HCT116 (cell line): ENCODE measurements around the gene TOP1. TPM values are rescaled to one million over a fixed set of nuclear protein-coding genes. Genes with fewer than 3 reads are reported as not detected.

Experiments
- ATAC-seq: fragments of 200-7000 bp; cut with Tn5 transposase; 2 replicates; pipeline ENCODE4 v1.9.1; 2020; ENCODE audit warnings: mild to moderate bottlenecking, moderate library complexity
- BruUV-seq: library from RNA; stranded (reverse); fragments of 400-500 nt; replicated peaks from 2 replicates; lab custom pipeline; 2021; lab: Mats Ljungman, UMichigan
- CTCF ChIA-PET: fragments of 300-600 bp; sonication (Branson Sonifier 250); formaldehyde crosslinking; loops from one replicate; lab custom pipeline; 2021; ENCODE audit warnings: antibody characterized with exemption; lab: Charles Lee
- POLR2A ChIA-PET: fragments of 300-600, 350-600 bp; sonication (Branson Sonifier 250); formaldehyde crosslinking; loops from one replicate; lab custom pipeline; 2021; ENCODE audit warnings: antibody characterized with exemption; lab: Charles Lee
- RAD21 ChIA-PET, 2 experiments: fragments of 300-600 bp; sonication (Branson Sonifier 250); formaldehyde crosslinking; loops; one replicate each; lab custom pipeline; 2023; ENCODE audit warnings: low total read pairs in 2 of 2; ENCODE audit not compliant: uncharacterized antibody in 2 of 2, unreplicated experiment in 2 of 2, low non-redundant PET in 1 of 2; lab: Charles Lee
- DNase-seq: peaks from one replicate; pipeline ENCODE4 v3.0.0-alpha.2; 2010; ENCODE audit warnings: low read depth, low spot score
- H2AFZ ChIP-seq: fragments of 200-600 bp; shearing (Covaris generic), sonication (generic); 2 replicates; pipeline ENCODE4 v1.6.1; 2017; ENCODE audit warnings: low read depth, mixed run types, mixed read lengths, antibody characterized with exemption, low read length; ENCODE audit not compliant: poor library complexity, severe bottlenecking
- H3K27ac ChIP-seq: 2 replicates; pipeline ENCODE4 v1.5.1; 2012; ENCODE audit warnings: low read depth, low read length
- H3K27me3 ChIP-seq: fragments of 200-600 bp; sonication (generic); 2 replicates; pipeline ENCODE4 v1.6.1; 2016; ENCODE audit warnings: mixed run types, low read length, mixed read lengths; ENCODE audit not compliant: insufficient read depth
- H3K36me3 ChIP-seq, 2 experiments: fragments of 200-500 bp in 1 of 2; fragments of 200-600 bp in 1 of 2; sonication (Bioruptor generic) in 1 of 2; sonication (generic) in 1 of 2; 2 replicates each; pipeline versions ENCODE4 v1.5.1 to v1.6.1; 2014 to 2016; ENCODE audit warnings: low read length in 2 of 2, inconsistent platforms in 1 of 2, mixed read lengths in 1 of 2, mixed run types in 1 of 2; ENCODE audit not compliant: insufficient read depth in 2 of 2, control insufficient read depth in 1 of 2
- H3K4me1 ChIP-seq, 2 experiments: fragments of 200-600 bp in 1 of 2; sonication (generic) in 1 of 2; 2 replicates each; pipeline versions ENCODE4 v1.5.1 to v1.6.1; 2012 to 2017; ENCODE audit warnings: low read length in 2 of 2, inconsistent platforms in 1 of 2, mild to moderate bottlenecking in 1 of 2, mixed read lengths in 1 of 2, mixed run types in 1 of 2, moderate library complexity in 1 of 2; ENCODE audit not compliant: insufficient read depth in 2 of 2, control insufficient read depth in 1 of 2
- H3K4me2 ChIP-seq: fragments of 200-600 bp; sonication (generic); 2 replicates; pipeline ENCODE4 v1.6.1; 2017; ENCODE audit warnings: mixed run types, low read length, mixed read lengths
- H3K4me3 ChIP-seq, 2 experiments: fragments of 200-600 bp in 1 of 2; sonication (generic) in 1 of 2; replicated peaks in 1 of 2; 2 replicates each; pipeline ENCODE4 v1.5.1; 2011 to 2016; ENCODE audit warnings: low read length in 2 of 2, control low read depth in 1 of 2, low read depth in 1 of 2, mild to moderate bottlenecking in 1 of 2, mixed read lengths in 1 of 2, mixed run types in 1 of 2
- H3K79me2 ChIP-seq: fragments of 200-600 bp; sonication (generic); 2 replicates; pipeline ENCODE4 v1.6.1; 2017; ENCODE audit warnings: mild to moderate bottlenecking, mixed run types, low read length, moderate library complexity, mixed read lengths; ENCODE audit not compliant: insufficient read depth
- H3K9ac ChIP-seq: fragments of 200-600 bp; sonication (generic); 2 replicates; pipeline ENCODE4 v1.6.1; 2016; ENCODE audit warnings: low read length, mixed read lengths
- H3K9me2 ChIP-seq: fragments of 200-600 bp; sonication (generic), shearing (Covaris generic); 2 replicates; pipeline ENCODE4 v1.6.1; 2017; ENCODE audit warnings: mixed run types, mild to moderate bottlenecking, moderate library complexity; ENCODE audit not compliant: insufficient read depth
- H3K9me3 ChIP-seq, 2 experiments: fragments of 200-500 bp in 1 of 2; fragments of 200-600 bp in 1 of 2; sonication (Bioruptor generic) in 1 of 2; sonication (generic) in 1 of 2; 2 replicates each; pipeline ENCODE4 v1.6.1; 2014 to 2017; ENCODE audit warnings: low read length in 2 of 2, mixed read lengths in 2 of 2, inconsistent platforms in 1 of 2, low read depth in 1 of 2, mild to moderate bottlenecking in 1 of 2, mixed run types in 1 of 2, moderate library complexity in 1 of 2; ENCODE audit not compliant: control insufficient read depth in 1 of 2, insufficient read depth in 1 of 2
- H4K20me1 ChIP-seq: fragments of 200-600 bp; sonication (generic), shearing (Covaris generic); 2 replicates; pipeline ENCODE4 v1.6.1; 2017; ENCODE audit warnings: mixed run types, mild to moderate bottlenecking, moderate library complexity; ENCODE audit not compliant: insufficient read depth
- FOSL1 ChIP-seq: IDR thresholded peaks from 2 replicates; pipeline ENCODE4 v1.6.1; 2012; ENCODE audit warnings: low read depth
- POLR2AphosphoS5 ChIP-seq: IDR thresholded peaks from 2 replicates; pipeline ENCODE4 v1.6.1; 2011; ENCODE audit warnings: mild to moderate bottlenecking, low read depth, low read length, moderate library complexity
- SRF ChIP-seq: IDR thresholded peaks from 2 replicates; pipeline ENCODE4 v1.6.1; 2012; ENCODE audit warnings: low read depth
- intact Hi-C: fragments of 100-400 bp; cut with micrococcal nuclease; formaldehyde crosslinking; loops from 2 replicates; pipeline ENCODE4 v1.10.0; 2022
- total RNA-seq: library from RNA; stranded (reverse); gene quantifications from one replicate; pipeline ENCODE4 v1.2.1, GENCODE V29; 2021; ENCODE audit not compliant: unreplicated experiment
- TF ChIP-seq, protein P1 (sequence below): IDR thresholded peaks from 2 replicates; pipeline ENCODE4 v1.6.1; 2012; ENCODE audit warnings: low read depth

The TOP1 gene
- total RNA-seq, 1 experiment from 2014 or later = 190 TPM

- H3K4me1 ChIP-seq = no peaks in the 10 kb centered on the region
- TF ChIP-seq, protein P1, sequence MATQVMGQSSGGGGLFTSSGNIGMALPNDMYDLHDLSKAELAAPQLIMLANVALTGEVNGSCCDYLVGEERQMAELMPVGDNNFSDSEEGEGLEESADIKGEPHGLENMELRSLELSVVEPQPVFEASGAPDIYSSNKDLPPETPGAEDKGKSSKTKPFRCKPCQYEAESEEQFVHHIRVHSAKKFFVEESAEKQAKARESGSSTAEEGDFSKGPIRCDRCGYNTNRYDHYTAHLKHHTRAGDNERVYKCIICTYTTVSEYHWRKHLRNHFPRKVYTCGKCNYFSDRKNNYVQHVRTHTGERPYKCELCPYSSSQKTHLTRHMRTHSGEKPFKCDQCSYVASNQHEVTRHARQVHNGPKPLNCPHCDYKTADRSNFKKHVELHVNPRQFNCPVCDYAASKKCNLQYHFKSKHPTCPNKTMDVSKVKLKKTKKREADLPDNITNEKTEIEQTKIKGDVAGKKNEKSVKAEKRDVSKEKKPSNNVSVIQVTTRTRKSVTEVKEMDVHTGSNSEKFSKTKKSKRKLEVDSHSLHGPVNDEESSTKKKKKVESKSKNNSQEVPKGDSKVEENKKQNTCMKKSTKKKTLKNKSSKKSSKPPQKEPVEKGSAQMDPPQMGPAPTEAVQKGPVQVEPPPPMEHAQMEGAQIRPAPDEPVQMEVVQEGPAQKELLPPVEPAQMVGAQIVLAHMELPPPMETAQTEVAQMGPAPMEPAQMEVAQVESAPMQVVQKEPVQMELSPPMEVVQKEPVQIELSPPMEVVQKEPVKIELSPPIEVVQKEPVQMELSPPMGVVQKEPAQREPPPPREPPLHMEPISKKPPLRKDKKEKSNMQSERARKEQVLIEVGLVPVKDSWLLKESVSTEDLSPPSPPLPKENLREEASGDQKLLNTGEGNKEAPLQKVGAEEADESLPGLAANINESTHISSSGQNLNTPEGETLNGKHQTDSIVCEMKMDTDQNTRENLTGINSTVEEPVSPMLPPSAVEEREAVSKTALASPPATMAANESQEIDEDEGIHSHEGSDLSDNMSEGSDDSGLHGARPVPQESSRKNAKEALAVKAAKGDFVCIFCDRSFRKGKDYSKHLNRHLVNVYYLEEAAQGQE = no peak
- TF ChIP-seq SRF (no peak), POLR2AphosphoS5 (no peak), FOSL1 (no peak)
- no peak overlapping the region for H3K27ac ChIP-seq
- DNase-seq = no peak
- ATAC-seq = no peak
- no peaks in the 10 kb centered on the region for H3K9me3 ChIP-seq
- peaks cover 11 to 36% of the 10 kb centered on the region in 2 experiments for H3K36me3 ChIP-seq
- no TSS peak for BruUV-seq
- no peak overlapping the region for H2AFZ ChIP-seq
- POLR2A ChIA-PET = no interaction called here
- H3K79me2 ChIP-seq = no peaks in the 10 kb centered on the region
- no peak overlapping the region for H3K4me2 ChIP-seq
- H3K9ac ChIP-seq = no peak overlapping the region
- no peaks in the 10 kb centered on the region for H4K20me1 ChIP-seq
- CTCF ChIA-PET = interaction anchor here (4.8 kb wide), 1 partner anchor 170 kb away, joined by 83 read pairs; the partner anchor contains the start of gene LPIN3
- intact Hi-C loops = loop anchor here (5.0 kb wide), 1 partner anchor 242 kb away; no protein-coding TSS in a partner anchor
- H3K4me3 ChIP-seq = no peak overlapping the region
- no peaks in the 10 kb centered on the region for H3K9me2 ChIP-seq
- RAD21 ChIA-PET = no interaction called here
- no peaks in the 10 kb centered on the region for H3K27me3 ChIP-seq
Observed at GRCh38 chr20:41169791-41170351, 141.2 kb downstream of the TOP1 start.
